ENCODE measurements around the gene GMFB. TPM values are rescaled to one million over a fixed set of nuclear protein-coding genes. Genes with fewer than 3 reads are reported as not detected.

Gene GMFB
- total RNA-seq, 1 donor from 2014 or later = 24.1 TPM

DNA sequence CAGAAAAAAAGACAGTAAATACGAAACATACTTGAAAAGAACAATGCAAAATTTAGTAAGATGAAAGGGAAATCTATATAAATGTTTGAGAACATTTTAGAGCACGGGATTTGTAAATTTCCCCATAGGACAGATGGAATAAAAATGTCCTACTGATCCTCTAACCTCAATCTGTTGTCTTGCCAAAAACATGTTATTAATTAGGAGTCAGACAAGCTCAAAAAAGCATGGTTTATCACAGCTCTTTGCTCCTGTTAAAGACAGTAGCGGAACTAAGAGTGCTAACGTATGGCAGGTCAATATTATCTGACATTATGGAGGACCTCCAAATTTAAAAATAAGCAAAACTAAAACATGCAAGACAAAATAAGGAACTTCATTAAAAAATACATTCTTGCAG lies 12.9 kb downstream of the GMFB start:
- no peak overlapping the region for H3K27ac ChIP-seq
- TF ChIP-seq, protein P1, sequence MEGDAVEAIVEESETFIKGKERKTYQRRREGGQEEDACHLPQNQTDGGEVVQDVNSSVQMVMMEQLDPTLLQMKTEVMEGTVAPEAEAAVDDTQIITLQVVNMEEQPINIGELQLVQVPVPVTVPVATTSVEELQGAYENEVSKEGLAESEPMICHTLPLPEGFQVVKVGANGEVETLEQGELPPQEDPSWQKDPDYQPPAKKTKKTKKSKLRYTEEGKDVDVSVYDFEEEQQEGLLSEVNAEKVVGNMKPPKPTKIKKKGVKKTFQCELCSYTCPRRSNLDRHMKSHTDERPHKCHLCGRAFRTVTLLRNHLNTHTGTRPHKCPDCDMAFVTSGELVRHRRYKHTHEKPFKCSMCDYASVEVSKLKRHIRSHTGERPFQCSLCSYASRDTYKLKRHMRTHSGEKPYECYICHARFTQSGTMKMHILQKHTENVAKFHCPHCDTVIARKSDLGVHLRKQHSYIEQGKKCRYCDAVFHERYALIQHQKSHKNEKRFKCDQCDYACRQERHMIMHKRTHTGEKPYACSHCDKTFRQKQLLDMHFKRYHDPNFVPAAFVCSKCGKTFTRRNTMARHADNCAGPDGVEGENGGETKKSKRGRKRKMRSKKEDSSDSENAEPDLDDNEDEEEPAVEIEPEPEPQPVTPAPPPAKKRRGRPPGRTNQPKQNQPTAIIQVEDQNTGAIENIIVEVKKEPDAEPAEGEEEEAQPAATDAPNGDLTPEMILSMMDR (IDR thresholded peaks at IDR 0.05) = no peak
- no peak for TF ChIP-seq POLR2AphosphoS5 (IDR thresholded peaks at IDR 0.05; ENCODE audit: insufficient read depth in 1 of 2, low read depth in 1 of 2)
- TF ChIP-seq POLR2A (IDR thresholded peaks at IDR 0.05) = no peak
- H3K27me3 ChIP-seq = no peaks in the 10 kb centered on the region
- no peak overlapping the region for H3K4me3 ChIP-seq
- H3K4me1 ChIP-seq = no peaks in the 10 kb centered on the region
- peaks cover 0 to 11% of the 10 kb centered on the region in 2 donors for H3K36me3 ChIP-seq
- intact Hi-C loops (cut with DNase I) = no loop called here
- H3K9me3 ChIP-seq = no peaks in the 10 kb centered on the region
- DNase-seq (ENCODE audit: extremely low spot score in 2 of 2) = no peak

DNA sequence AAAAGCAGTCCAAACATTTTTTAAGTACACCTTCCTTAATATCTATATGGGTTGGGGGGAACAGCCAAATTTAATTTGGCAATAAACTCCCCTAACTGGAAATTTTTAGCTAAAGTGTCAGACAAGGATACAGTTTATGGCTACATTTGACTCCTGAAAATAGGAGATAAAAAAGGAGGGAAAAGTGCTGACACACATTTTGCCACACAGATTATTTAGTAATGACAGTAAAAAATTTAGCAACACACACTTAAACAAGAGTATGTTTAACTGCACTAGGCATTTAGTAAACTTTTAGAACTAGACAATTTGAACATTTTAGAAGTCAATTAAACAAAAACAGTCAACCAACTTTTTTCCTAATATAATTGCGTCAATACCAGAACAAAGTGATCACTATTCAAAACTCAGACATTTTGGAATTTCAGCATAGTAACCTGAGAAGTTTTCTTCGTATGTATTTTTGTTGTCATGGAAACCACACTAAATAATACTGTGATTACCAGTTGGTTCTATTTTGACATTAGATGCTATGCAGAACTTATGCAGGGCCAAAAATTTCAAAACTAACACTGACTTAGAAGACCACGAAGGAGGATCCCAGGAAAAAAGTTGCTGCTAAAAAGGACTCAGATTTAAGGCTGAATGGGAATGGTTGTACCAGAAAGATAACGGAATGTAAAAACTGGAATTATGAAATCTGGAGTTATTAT lies 13.4 kb downstream of the GMFB start:
- Histone ChIP-seq H3K27ac (no peak overlapping the region), H3K27me3 (no peaks in the 10 kb centered on the region), H3K36me3 (peaks cover 0 to 11% of the 10 kb centered on the region in 2 donors), H3K9me3 (no peaks in the 10 kb centered on the region), H3K4me3 (no peak overlapping the region), H3K4me1 (no peaks in the 10 kb centered on the region)
- no peak for TF ChIP-seq POLR2A (IDR thresholded peaks at IDR 0.05)
- TF ChIP-seq, protein P1 (IDR thresholded peaks at IDR 0.05) = no peak
- DNase-seq (ENCODE audit: extremely low spot score in 2 of 2) = no peak
- intact Hi-C loops (cut with DNase I) = no loop called here

DNA sequence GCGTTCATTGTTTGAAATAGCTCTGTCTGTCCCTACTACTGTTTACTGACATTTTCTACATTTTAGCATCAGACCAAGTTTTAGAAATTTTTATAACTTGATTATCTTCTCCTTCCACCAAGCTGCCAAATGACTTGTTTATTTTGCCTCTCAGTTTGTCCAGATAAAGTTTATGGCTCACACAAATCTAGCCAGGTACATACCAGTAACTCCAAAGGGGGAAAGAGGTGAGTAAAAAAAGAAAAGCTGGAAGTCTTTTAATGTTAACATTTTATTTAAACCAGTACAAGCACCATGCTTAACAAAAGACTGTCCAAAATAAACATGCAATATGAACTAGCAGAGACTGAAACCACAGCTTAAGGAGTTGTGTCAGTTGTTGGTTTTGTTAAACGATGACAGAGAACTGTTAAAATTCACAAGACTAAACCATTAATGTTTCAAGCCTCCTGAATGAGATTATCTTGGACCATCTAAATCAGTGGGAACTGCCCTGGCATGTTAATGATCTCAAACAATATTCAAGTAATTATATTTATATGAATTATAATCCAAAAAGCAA lies 14.5 kb downstream of the GMFB start:
- H3K9me3 ChIP-seq = no peaks in the 10 kb centered on the region

DNA sequence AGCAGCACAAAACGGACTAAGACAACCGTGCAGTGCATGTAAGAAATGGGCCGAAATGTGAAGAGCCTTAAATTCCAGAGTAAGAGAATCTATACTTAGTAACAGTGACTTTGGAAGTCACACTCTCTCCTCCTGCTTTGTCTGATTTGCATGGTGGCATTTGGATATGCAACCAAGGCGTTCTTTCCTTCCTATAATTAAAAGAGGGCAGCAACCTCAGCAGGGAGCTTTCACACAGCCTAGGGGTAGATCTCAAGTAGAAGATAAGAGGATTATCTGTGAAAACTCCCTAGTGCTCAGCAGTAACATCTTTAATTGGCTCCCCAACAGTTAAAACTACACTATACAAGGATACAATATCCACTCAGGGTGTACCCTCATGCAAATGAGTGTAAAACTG lies 16.5 kb downstream of the GMFB start:
- intact Hi-C loops (cut with DNase I) = no loop called here
- no peaks in the 10 kb centered on the region for H3K9me3 ChIP-seq
- no peak for DNase-seq (ENCODE audit: extremely low spot score in 2 of 2)
- no peak overlapping the region for H3K4me3 ChIP-seq
- H3K27me3 ChIP-seq = no peaks in the 10 kb centered on the region
- H3K36me3 ChIP-seq = no peaks in the 10 kb centered on the region
- no peak for TF ChIP-seq POLR2A (IDR thresholded peaks at IDR 0.05)
- TF ChIP-seq, protein P1 (IDR thresholded peaks at IDR 0.05) = no peak
- no peak for TF ChIP-seq POLR2AphosphoS5 (IDR thresholded peaks at IDR 0.05; ENCODE audit: insufficient read depth in 1 of 2, low read depth in 1 of 2)
- no peaks in the 10 kb centered on the region for H3K4me1 ChIP-seq
- no peak overlapping the region for H3K27ac ChIP-seq

More for the DNA sequence above, 14.5 kb downstream of the GMFB start:
- DNase-seq (ENCODE audit: extremely low spot score in 2 of 2) = no peak
- Histone ChIP-seq H3K27ac (no peak overlapping the region), H3K27me3 (no peaks in the 10 kb centered on the region), H3K4me3 (no peak overlapping the region), H3K4me1 (no peaks in the 10 kb centered on the region), H3K36me3 (peaks cover 0 to 8% of the 10 kb centered on the region in 2 donors)
- intact Hi-C loops (cut with DNase I) = no loop called here
- TF ChIP-seq, protein P1 (IDR thresholded peaks at IDR 0.05) = no peak

DNA sequence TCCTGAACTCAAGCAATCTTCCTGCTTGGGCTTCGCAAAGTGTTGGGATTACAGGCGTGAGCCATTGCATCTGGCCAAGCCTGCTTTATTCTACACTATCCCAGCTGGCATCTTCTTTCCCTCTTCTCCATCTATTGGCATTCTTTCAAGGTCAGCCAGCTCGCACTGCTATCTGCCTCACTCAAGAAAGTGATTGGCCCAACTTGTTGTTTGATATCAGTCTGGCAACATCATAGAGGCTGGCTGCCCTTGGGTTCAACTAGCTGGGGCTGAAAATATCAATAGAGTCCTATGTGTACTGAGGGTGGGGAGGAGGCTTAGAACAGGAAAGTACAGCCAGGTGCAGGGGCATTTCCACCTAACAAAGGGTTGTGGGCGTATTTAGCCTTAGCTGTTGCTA lies 17.1 kb downstream of the GMFB start:
- Histone ChIP-seq H3K4me1 (no peaks in the 10 kb centered on the region), H3K27me3 (no peaks in the 10 kb centered on the region), H3K27ac (no peak overlapping the region), H3K9me3 (no peaks in the 10 kb centered on the region), H3K4me3 (no peak overlapping the region), H3K36me3 (no peaks in the 10 kb centered on the region)
- no peak for TF ChIP-seq POLR2AphosphoS5 (IDR thresholded peaks at IDR 0.05; ENCODE audit: insufficient read depth in 1 of 2, low read depth in 1 of 2)
- TF ChIP-seq, protein P1 (IDR thresholded peaks at IDR 0.05) = no peak
- no peak for TF ChIP-seq POLR2A (IDR thresholded peaks at IDR 0.05)
- intact Hi-C loops (cut with DNase I) = no loop called here
- no peak for DNase-seq (ENCODE audit: extremely low spot score in 2 of 2)

Measured in vagina (tissue), 2 donors.